ENCODE data around the gene NMT1. TPM values are rescaled to one million over a fixed set of nuclear protein-coding genes. Genes with fewer than 3 reads are reported as not detected.

NMT1 gene
- total RNA-seq, 4 donors from 2014 or later: 58.5 to 79.3 (median 65.1) TPM

DNA sequence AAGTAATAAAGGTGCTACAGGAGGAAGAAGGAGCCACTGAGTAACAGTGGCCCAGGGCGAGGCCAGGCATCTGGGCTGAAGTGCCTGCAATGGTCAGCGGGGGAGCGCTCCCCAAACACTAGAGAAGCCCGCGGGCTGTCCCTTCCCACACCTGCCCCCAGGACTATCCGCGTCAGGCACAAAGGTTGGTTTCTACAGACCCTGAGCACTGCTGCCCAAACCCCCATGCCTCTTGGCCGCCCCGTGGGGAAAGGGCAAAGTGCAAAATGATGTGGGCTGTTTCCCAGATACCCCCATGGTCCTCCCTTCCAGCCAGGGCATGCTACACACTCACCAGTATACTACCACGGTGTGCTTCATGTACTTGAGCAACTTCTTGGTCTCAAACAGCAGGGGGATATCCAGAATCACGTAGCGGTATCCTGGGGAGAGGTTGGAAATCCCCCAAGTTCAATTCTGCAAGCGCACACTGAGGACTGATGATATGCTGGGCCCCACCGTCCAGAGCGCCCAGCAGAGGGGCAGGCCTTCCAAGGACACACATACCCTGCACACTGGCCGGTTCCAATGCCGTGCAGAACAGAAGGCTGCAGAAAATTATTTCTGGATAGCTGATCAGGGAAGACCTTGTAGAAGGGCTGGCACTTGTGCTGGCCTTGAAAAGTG lies 31.2 kb upstream of the NMT1 start:
- peaks cover 45 to 87% (median 66%) of the 10 kb centered on the region in 4 donors for H3K36me3 ChIP-seq

DNA sequence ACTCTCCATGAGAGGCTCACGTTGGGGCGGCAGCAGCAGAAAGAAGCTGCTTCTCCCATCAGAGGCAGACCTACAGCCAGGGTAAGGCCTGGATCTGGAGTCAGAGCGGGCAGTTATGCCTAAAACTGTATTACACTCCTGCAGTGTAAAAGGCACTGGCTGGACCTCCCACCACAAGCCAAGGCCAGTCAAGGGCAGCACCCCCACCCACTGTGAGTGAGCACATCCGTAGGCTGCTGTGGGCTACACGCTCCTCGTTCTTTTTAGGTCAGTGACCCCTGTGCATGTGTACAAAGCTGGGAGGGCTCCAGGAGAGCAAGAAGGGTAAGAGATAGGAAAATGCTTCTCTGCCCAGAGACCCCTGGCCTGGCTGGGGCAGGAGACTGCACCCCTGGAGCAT lies 30.4 kb upstream of the NMT1 start:
- TF ChIP-seq, protein P1, sequence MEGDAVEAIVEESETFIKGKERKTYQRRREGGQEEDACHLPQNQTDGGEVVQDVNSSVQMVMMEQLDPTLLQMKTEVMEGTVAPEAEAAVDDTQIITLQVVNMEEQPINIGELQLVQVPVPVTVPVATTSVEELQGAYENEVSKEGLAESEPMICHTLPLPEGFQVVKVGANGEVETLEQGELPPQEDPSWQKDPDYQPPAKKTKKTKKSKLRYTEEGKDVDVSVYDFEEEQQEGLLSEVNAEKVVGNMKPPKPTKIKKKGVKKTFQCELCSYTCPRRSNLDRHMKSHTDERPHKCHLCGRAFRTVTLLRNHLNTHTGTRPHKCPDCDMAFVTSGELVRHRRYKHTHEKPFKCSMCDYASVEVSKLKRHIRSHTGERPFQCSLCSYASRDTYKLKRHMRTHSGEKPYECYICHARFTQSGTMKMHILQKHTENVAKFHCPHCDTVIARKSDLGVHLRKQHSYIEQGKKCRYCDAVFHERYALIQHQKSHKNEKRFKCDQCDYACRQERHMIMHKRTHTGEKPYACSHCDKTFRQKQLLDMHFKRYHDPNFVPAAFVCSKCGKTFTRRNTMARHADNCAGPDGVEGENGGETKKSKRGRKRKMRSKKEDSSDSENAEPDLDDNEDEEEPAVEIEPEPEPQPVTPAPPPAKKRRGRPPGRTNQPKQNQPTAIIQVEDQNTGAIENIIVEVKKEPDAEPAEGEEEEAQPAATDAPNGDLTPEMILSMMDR (IDR thresholded peaks at IDR 0.05): no peak
- no peak for TF ChIP-seq POLR2AphosphoS5 (IDR thresholded peaks at IDR 0.05)
- TF ChIP-seq EP300 (IDR thresholded peaks at IDR 0.05): no peak
- TF ChIP-seq POLR2A (IDR thresholded peaks at IDR 0.05; ENCODE audit: low read depth): no peak
- Histone ChIP-seq H3K27ac (replicated peaks in 1 of 4) (no peak overlapping the region), H3K9me3 (no peaks in the 10 kb centered on the region), H3K4me3 (no peak overlapping the region), H3K36me3 (peaks cover 45 to 85% (median 67%) of the 10 kb centered on the region in 4 donors), H3K4me1 (peaks cover 0 to 3% (median 0%) of the 10 kb centered on the region in 4 donors), H3K27me3 (no peaks in the 10 kb centered on the region)
- WGBS: 82% methylated on average over 6 of the region's 6 CpGs
- DNase-seq (ENCODE audit: extremely low spot score): no peak
- intact Hi-C loops (cut with DNase I): no loop called here

More for the DNA sequence above, 31.2 kb upstream of the NMT1 start:
- intact Hi-C loops (cut with DNase I): no loop called here
- H3K27me3 ChIP-seq: no peaks in the 10 kb centered on the region
- 88% methylated on average over 9 of the region's 17 CpGs for WGBS
- TF ChIP-seq POLR2AphosphoS5 (IDR thresholded peaks at IDR 0.05): no peak
- no peaks in the 10 kb centered on the region for H3K9me3 ChIP-seq
- no peak overlapping the region for H3K27ac ChIP-seq (replicated peaks in 1 of 4)
- H3K4me3 ChIP-seq: no peak overlapping the region
- no peak for DNase-seq (ENCODE audit: extremely low spot score)
- H3K4me1 ChIP-seq: peaks cover 0 to 3% (median 0%) of the 10 kb centered on the region in 4 donors

DNA sequence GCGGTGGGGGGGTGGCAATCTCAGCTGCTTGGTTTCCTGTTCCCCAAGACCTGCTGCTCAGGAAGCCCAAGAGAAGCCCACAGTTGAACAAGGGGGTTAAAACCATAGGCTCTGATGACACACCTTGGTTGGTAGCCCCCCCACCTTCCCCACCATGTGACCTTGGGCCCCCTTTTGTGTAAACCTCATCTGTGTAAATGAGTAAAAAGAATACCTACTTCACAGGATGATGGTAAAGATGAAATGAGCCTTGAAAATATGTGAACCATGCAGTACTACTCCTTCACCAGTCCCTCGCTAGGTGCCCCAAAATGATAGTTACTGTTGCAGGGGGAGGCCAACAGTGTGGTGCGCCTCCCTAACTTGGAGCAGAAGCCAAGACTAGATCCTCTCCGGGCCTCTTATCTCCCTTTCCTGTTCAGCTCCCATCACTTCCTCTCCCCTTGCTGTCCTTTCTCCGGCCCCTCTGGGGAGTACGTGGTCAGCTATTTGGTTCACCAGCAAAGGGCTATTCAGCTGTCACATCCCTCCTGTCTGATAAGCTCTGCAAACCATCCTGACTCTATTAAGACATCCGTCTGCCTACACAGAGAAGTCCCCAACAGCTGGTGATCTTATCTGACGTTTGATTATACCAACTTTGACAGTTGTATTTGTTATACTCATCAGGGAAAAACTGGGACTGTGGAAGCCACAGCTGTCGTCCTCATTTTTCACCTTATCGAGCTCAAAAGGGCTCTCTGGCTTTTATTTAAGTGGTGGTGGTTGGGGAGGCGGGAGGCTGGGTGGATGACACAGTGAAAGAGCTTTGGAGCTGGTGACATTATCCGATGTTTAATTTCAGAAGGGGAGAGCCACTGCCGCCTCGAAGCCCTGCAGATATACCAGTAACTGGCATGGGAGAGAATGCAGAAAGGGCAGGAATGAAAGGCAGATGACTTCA lies 29.6 kb upstream of the NMT1 start:
- TF ChIP-seq POLR2AphosphoS5 (IDR thresholded peaks at IDR 0.05): no peak
- TF ChIP-seq POLR2A (IDR thresholded peaks at IDR 0.05; ENCODE audit: low read depth): no peak
- Histone ChIP-seq H3K27ac (replicated peaks in 1 of 4) (peak overlapping the region in 1 of 4 donors; percentile 10), H3K36me3 (peaks cover 45 to 85% (median 65%) of the 10 kb centered on the region in 4 donors), H3K4me3 (no peak overlapping the region), H3K9me3 (no peaks in the 10 kb centered on the region), H3K27me3 (no peaks in the 10 kb centered on the region), H3K4me1 (peaks cover 0 to 3% (median 0%) of the 10 kb centered on the region in 4 donors)
- 74% methylated on average over 14 of the region's 14 CpGs for WGBS
- DNase-seq (ENCODE audit: extremely low spot score): no peak
- intact Hi-C loops (cut with DNase I): no loop called here

DNA sequence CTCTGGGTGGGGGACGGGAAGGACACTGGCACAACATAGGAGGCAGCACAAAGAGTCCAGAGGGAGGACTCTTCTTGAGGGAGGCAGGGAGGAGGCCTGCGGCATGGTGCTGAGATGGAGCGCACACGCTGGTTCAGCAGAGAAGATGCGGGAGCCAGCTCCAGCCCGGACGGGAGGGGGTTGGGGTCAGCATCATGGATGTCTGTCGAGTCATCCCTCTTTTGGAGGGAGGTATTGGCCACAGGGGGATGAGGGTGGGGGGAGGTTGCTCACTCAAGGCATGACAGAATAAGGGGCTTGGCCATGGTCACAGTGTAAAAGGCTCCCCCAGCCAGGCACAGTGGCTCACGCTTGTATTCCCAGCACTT lies 29.0 kb upstream of the NMT1 start:
- no peak for DNase-seq (ENCODE audit: extremely low spot score)
- peaks cover 45 to 79% (median 63%) of the 10 kb centered on the region in 4 donors for H3K36me3 ChIP-seq
- WGBS: 73% methylated on average over 9 of the region's 9 CpGs
- peaks cover 0 to 3% (median 0%) of the 10 kb centered on the region in 4 donors for H3K4me1 ChIP-seq
- no peak for TF ChIP-seq POLR2A (IDR thresholded peaks at IDR 0.05; ENCODE audit: low read depth)
- TF ChIP-seq EP300 (IDR thresholded peaks at IDR 0.05): no peak
- TF ChIP-seq POLR2AphosphoS5 (IDR thresholded peaks at IDR 0.05): no peak
- H3K4me3 ChIP-seq: no peak overlapping the region
- H3K9me3 ChIP-seq: no peaks in the 10 kb centered on the region
- intact Hi-C loops (cut with DNase I): no loop called here
- H3K27me3 ChIP-seq: no peaks in the 10 kb centered on the region
- H3K27ac ChIP-seq (replicated peaks in 1 of 4): peak overlapping the region in 1 of 4 donors; percentile 10

DNA sequence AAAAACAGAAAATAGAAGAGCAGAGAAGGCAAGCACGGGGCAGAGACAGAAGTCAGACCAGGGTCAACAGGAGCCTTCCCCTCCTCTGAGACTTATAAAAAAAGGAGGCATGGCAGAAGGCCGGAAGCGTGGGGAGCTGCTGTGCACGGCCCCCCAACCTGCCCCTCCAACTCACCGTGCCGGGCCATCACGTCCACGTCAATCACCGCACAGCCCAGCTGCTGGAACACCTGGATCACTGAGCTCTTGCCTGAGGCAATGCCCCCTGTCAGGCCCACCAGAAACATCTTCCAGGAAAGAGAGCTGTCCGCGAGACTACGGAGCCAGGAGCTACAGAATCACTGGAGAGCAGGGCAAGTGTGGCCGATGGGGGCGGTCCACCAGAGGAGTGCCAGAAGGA lies 26.5 kb upstream of the NMT1 start:
- 91% methylated on average over 13 of the region's 14 CpGs for WGBS
- Histone ChIP-seq H3K36me3 (peaks cover 33 to 58% (median 53%) of the 10 kb centered on the region in 4 donors), H3K4me3 (no peak overlapping the region), H3K27ac (replicated peaks in 1 of 4) (no peak overlapping the region), H3K27me3 (no peaks in the 10 kb centered on the region), H3K4me1 (peaks cover 13 to 22% (median 19%) of the 10 kb centered on the region in 4 donors), H3K9me3 (no peaks in the 10 kb centered on the region)
- intact Hi-C loops (cut with DNase I): no loop called here
- no peak for DNase-seq (ENCODE audit: extremely low spot score)
- no peak for TF ChIP-seq POLR2AphosphoS5 (IDR thresholded peaks at IDR 0.05)
- TF ChIP-seq, protein P1 (IDR thresholded peaks at IDR 0.05): no peak
- TF ChIP-seq EP300 (IDR thresholded peaks at IDR 0.05): no peak
- no peak for TF ChIP-seq POLR2A (IDR thresholded peaks at IDR 0.05; ENCODE audit: low read depth)

DNA sequence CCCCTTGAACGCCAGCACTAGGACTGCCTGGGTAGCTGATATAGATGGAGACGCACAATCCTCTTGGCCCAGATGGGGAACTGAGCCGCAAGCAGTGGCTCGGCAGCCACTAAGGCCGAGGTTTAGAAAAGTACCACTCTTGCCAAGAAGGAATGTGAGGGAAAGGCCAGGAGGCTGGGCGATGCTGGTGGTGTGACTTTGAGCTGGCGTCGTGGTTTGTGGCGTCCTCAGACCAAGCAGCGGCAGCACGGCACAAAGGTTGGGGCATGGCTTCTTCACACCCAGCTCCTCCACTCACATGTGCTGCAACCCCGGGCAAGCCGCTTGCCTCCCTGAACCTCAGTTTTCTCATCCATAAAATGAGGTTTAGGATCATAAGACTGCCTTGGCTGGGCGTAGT lies 25.3 kb upstream of the NMT1 start:
- H3K4me3 ChIP-seq: no peak overlapping the region
- TF ChIP-seq POLR2AphosphoS5 (IDR thresholded peaks at IDR 0.05): no peak
- TF ChIP-seq EP300 (IDR thresholded peaks at IDR 0.05): no peak
- TF ChIP-seq POLR2A (IDR thresholded peaks at IDR 0.05; ENCODE audit: low read depth): no peak
- TF ChIP-seq, protein P1 (IDR thresholded peaks at IDR 0.05): no peak
- no peak overlapping the region for H3K27ac ChIP-seq (replicated peaks in 1 of 4)
- peaks cover 22 to 35% (median 32%) of the 10 kb centered on the region in 4 donors for H3K4me1 ChIP-seq
- no peak for DNase-seq (ENCODE audit: extremely low spot score)
- H3K36me3 ChIP-seq: peaks cover 25 to 46% (median 40%) of the 10 kb centered on the region in 4 donors
- H3K27me3 ChIP-seq: no peaks in the 10 kb centered on the region
- intact Hi-C loops (cut with DNase I): no loop called here
- no peaks in the 10 kb centered on the region for H3K9me3 ChIP-seq
- WGBS: 91% methylated on average over 11 of the region's 14 CpGs

Data from esophagus muscularis mucosa (tissue), 4 donors.